HEK293 (cell line): ENCODE results near the gene SELENOS.
A peak's percentile ranks its signal among the peaks of the same experiment; 100 is the strongest.

Source experiments
- CTCF ChIA-PET: fragments of 350-600 bp; formaldehyde crosslinking; extraction: SDS; loops from one replicate; lab custom pipeline; 2021; ENCODE audit warnings: antibody characterized with exemption; lab: Yijun Ruan, JAX
- POLR2A ChIA-PET: fragments of 300-600 bp; formaldehyde crosslinking; extraction: SDS; loops from one replicate; lab custom pipeline; 2020; ENCODE audit warnings: antibody characterized with exemption, inconsistent platforms; lab: Yijun Ruan, JAX
- H3K27ac ChIP-seq: fragments of 200-500 bp; sonication (Bioruptor generic); 2 replicates; pipeline ENCODE4 v1.5.1; 2014; ENCODE audit warnings: low read depth, low read length, control low read depth, inconsistent platforms; ENCODE audit errors: extremely low read depth
- H3K36me3 ChIP-seq, 2 experiments: fragments of 200-500 bp in 1 of 2; sonication (Bioruptor generic) in 1 of 2; 1 replicate in 1 of 2; 2 replicates in 1 of 2; pipeline ENCODE4 v1.5.1; 2014 to 2017; ENCODE audit warnings: inconsistent platforms in 2 of 2, low read length in 2 of 2; ENCODE audit not compliant: control insufficient read depth in 2 of 2, insufficient read depth in 1 of 2
- H3K4me1 ChIP-seq: fragments of 200-500 bp; sonication (Bioruptor generic); 2 replicates; pipeline ENCODE4 v1.5.1; 2014; ENCODE audit warnings: mild to moderate bottlenecking, low read length, inconsistent platforms; ENCODE audit not compliant: control insufficient read depth, insufficient read depth
- H3K4me3 ChIP-seq: 2 replicates; pipeline ENCODE4 v1.5.1; 2011; ENCODE audit warnings: low read depth, mild to moderate bottlenecking, control low read depth, low read length, moderate library complexity
- H3K9me3 ChIP-seq: fragments of 200-500 bp; sonication (Bioruptor generic); 2 replicates; pipeline ENCODE4 v1.5.1; 2014; ENCODE audit warnings: low read depth, low read length, inconsistent platforms; ENCODE audit not compliant: control insufficient read depth, insufficient read depth
- KLF17 ChIP-seq: fragments of 450-650 bp; formaldehyde crosslinking; IDR thresholded peaks from 2 replicates; pipeline ENCODE4 v1.5.1; 2016; ENCODE audit warnings: missing biosample characterization, missing genetic modification characterization
- SCRT2 ChIP-seq: fragments of 450-650 bp; formaldehyde crosslinking; IDR thresholded peaks from 2 replicates; pipeline ENCODE4 v1.5.1; 2016; ENCODE audit warnings: missing biosample characterization, missing genetic modification characterization
- YY1 ChIP-seq: fragments of 450-650 bp; formaldehyde crosslinking; IDR thresholded peaks from 2 replicates; pipeline ENCODE4 v1.5.1; 2018; ENCODE audit warnings: missing biosample characterization, missing genetic modification characterization
- ZNF221 ChIP-seq: fragments of 450-650 bp; formaldehyde crosslinking; IDR thresholded peaks from 2 replicates; pipeline ENCODE4 v1.5.1; 2017; ENCODE audit warnings: missing biosample characterization, missing genetic modification characterization, borderline replicate concordance
- ZNF26 ChIP-seq: fragments of 450-650 bp; formaldehyde crosslinking; IDR thresholded peaks from 2 replicates; pipeline ENCODE4 v1.5.1; 2016; ENCODE audit warnings: missing biosample characterization, missing genetic modification characterization
- ZNF391 ChIP-seq: fragments of 450-650 bp; formaldehyde crosslinking; IDR thresholded peaks from 2 replicates; pipeline ENCODE4 v1.5.1; 2016; ENCODE audit warnings: low read depth, missing biosample characterization, missing genetic modification characterization, borderline replicate concordance
- ZNF555 ChIP-seq: fragments of 450-650 bp; formaldehyde crosslinking; conservative IDR thresholded peaks from 2 replicates; pipeline ENCODE4 v1.5.1; 2017; ENCODE audit warnings: missing biosample characterization, mild to moderate bottlenecking, missing genetic modification characterization, inconsistent platforms
- ZNF692 ChIP-seq: fragments of 450-650 bp; formaldehyde crosslinking; IDR thresholded peaks from 2 replicates; pipeline ENCODE4 v1.5.1; 2016; ENCODE audit warnings: missing biosample characterization, missing genetic modification characterization
- ZNF707 ChIP-seq: fragments of 450-650 bp; formaldehyde crosslinking; IDR thresholded peaks from 2 replicates; pipeline ENCODE4 v1.5.1; 2016; ENCODE audit warnings: missing biosample characterization, missing genetic modification characterization
- ZNF791 ChIP-seq: fragments of 450-650 bp; formaldehyde crosslinking; IDR thresholded peaks from 2 replicates; pipeline ENCODE4 v1.5.1; 2016; ENCODE audit warnings: missing biosample characterization, missing genetic modification characterization
- ZNF792 ChIP-seq: fragments of 450-650 bp; formaldehyde crosslinking; IDR thresholded peaks from 2 replicates; pipeline ENCODE4 v1.5.1; 2016; ENCODE audit warnings: missing biosample characterization, missing genetic modification characterization
- TF ChIP-seq, protein P1 (sequence below): fragments of 450-650 bp; formaldehyde crosslinking; IDR thresholded peaks from 2 replicates; pipeline ENCODE4 v1.5.1; 2017; ENCODE audit warnings: missing biosample characterization, missing genetic modification characterization
- TF ChIP-seq, protein P2 (sequence below): fragments of 450-650 bp; formaldehyde crosslinking; IDR thresholded peaks from 2 replicates; pipeline ENCODE4 v1.5.1; 2017; ENCODE audit warnings: missing biosample characterization, missing genetic modification characterization

The SELENOS gene

DNA sequence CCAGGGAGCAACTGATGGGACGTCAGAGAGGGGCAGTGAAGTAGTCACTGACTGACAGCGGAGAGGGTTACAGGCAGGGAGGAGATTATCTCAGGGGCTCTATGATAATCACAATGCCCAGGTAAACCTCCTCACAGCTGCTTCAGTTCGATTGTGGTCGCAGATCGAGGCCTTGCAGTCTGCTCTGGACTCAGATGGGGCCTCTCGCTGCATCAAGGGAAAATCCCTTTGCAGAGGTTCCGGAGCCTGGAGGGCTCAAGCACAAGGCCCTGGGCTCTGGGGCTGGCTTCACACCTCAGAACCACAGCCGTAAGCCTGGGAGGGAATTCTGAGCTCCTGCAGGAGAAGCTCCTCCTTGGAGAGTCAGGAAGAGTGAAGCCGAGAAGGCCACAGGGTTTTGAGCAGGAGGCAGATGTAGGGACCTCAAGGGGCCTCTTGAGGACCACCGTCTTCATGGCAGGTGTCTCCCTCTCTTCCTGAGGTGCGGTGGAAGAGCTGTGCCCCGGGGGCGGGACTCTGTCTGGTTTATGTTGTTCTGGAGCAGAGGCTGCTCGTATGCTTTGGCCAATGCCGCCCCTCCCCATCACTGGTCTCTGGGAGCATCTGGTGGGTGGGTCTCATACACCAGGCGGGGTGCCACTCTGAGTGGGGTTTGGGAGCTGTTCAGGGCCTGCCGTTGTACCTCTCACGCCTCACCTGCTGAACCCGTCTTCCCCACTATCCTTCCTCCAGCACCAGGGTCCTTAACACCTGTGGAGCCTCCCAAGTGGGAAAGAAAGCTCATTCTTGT lies 37.2 kb upstream of the SELENOS start:
- Histone ChIP-seq H3K36me3 (peaks cover 13 to 50% of the 10 kb centered on the region in 2 experiments; a peak in 2 of 3 replicates), H3K4me3 (no peak overlapping the region), H3K4me1 (no peaks in the 10 kb centered on the region), H3K27ac (no peak overlapping the region), H3K9me3 (no peaks in the 10 kb centered on the region)
- ChIA-PET POLR2A (no interaction called here), CTCF (interaction anchor here (1.0 to 2.3 kb wide), 2 partner anchors 13 to 340 kb away, joined by 3 to 15 read pairs; no protein-coding TSS in a partner anchor)
- TF ChIP-seq ZNF221 (no peak), SCRT2 (peak; percentile 30; the same call in 1 of the 2 replicates)

- CTCF ChIA-PET: interaction anchor here (0.5 to 1.4 kb wide), 2 partner anchors 10 to 273 kb away, joined by 3 read pairs; no protein-coding TSS in a partner anchor
- TF ChIP-seq, protein P1, sequence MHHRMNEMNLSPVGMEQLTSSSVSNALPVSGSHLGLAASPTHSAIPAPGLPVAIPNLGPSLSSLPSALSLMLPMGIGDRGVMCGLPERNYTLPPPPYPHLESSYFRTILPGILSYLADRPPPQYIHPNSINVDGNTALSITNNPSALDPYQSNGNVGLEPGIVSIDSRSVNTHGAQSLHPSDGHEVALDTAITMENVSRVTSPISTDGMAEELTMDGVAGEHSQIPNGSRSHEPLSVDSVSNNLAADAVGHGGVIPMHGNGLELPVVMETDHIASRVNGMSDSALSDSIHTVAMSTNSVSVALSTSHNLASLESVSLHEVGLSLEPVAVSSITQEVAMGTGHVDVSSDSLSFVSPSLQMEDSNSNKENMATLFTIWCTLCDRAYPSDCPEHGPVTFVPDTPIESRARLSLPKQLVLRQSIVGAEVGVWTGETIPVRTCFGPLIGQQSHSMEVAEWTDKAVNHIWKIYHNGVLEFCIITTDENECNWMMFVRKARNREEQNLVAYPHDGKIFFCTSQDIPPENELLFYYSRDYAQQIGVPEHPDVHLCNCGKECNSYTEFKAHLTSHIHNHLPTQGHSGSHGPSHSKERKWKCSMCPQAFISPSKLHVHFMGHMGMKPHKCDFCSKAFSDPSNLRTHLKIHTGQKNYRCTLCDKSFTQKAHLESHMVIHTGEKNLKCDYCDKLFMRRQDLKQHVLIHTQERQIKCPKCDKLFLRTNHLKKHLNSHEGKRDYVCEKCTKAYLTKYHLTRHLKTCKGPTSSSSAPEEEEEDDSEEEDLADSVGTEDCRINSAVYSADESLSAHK (tag by site-specific recombination): no peak
- TF ChIP-seq ZNF555 (tag by site-specific recombination): no peak
- no peak for TF ChIP-seq YY1 (tag by site-specific recombination)
- no peak for TF ChIP-seq ZNF26
- no peak for TF ChIP-seq ZNF391 (tag by site-specific recombination)
- TF ChIP-seq ZNF791 (tag by site-specific recombination): no peak
- no peak for TF ChIP-seq ZNF792 (tag by site-specific recombination)
- TF ChIP-seq KLF17: no peak
- TF ChIP-seq, protein P2, sequence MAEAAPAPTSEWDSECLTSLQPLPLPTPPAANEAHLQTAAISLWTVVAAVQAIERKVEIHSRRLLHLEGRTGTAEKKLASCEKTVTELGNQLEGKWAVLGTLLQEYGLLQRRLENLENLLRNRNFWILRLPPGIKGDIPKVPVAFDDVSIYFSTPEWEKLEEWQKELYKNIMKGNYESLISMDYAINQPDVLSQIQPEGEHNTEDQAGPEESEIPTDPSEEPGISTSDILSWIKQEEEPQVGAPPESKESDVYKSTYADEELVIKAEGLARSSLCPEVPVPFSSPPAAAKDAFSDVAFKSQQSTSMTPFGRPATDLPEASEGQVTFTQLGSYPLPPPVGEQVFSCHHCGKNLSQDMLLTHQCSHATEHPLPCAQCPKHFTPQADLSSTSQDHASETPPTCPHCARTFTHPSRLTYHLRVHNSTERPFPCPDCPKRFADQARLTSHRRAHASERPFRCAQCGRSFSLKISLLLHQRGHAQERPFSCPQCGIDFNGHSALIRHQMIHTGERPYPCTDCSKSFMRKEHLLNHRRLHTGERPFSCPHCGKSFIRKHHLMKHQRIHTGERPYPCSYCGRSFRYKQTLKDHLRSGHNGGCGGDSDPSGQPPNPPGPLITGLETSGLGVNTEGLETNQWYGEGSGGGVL (tag by site-specific recombination): no peak
- no peak for TF ChIP-seq ZNF707 (tag by site-specific recombination)
- no peak for TF ChIP-seq ZNF692 (tag by site-specific recombination)
Measured at GRCh38 chr15:101313041-101313761, 35.9 kb upstream of the SELENOS start.

More at GRCh38 chr15:101313041-101313761, 35.9 kb upstream of the SELENOS start:
- peaks cover 13 to 45% of the 10 kb centered on the region in 2 experiments; a peak in 2 of 3 replicates for H3K36me3 ChIP-seq
- H3K4me1 ChIP-seq: no peaks in the 10 kb centered on the region
- no peaks in the 10 kb centered on the region for H3K9me3 ChIP-seq
- no peak overlapping the region for H3K27ac ChIP-seq
- POLR2A ChIA-PET: no interaction called here
- no peak overlapping the region for H3K4me3 ChIP-seq
